Stimulated activated CD4-positive, alpha-beta T cell treated with anti-CD3 and anti-CD28 coated beads, Interleukin-12 subunit alpha, Interleukin-12 subunit beta, amount 100 ng/mL, for 24 hours (primary cell): ENCODE measurements around the gene MEGF11.

ENCODE experiments used
- DNase-seq, 2 experiments: peaks; one replicate each; pipeline ENCODE4 v3.0.0-alpha.2; 2020; ENCODE audit warnings: low read depth in 2 of 2

MEGF11 gene

GRCh38 chr15:66239514-66239913 lies 14.0 kb downstream of the MEGF11 start:
- no peak for DNase-seq

GRCh38 chr15:66238318-66238717 lies 15.2 kb downstream of the MEGF11 start:
- DNase-seq: no peak

GRCh38 chr15:66237513-66238235 lies 15.9 kb downstream of the MEGF11 start:
- no peak for DNase-seq

GRCh38 chr15:66236806-66237375 lies 16.7 kb downstream of the MEGF11 start:
- no peak for DNase-seq

GRCh38 chr15:66235866-66236265 lies 17.7 kb downstream of the MEGF11 start:
- DNase-seq: no peak

- DNase-seq: no peak
Observed at GRCh38 chr15:66234798-66235197, 18.8 kb downstream of the MEGF11 start.

GRCh38 chr15:66233487-66234415 lies 19.8 kb downstream of the MEGF11 start:
- no peak for DNase-seq

- DNase-seq: no peak
Observed at GRCh38 chr15:66232267-66232625, 21.3 kb downstream of the MEGF11 start.

GRCh38 chr15:66231394-66232266 lies 21.9 kb downstream of the MEGF11 start:
- no peak for DNase-seq

GRCh38 chr15:66229790-66230465 lies 23.6 kb downstream of the MEGF11 start:
- DNase-seq: no peak

GRCh38 chr15:66228807-66229735 lies 24.5 kb downstream of the MEGF11 start:
- DNase-seq: no peak

GRCh38 chr15:66226736-66227135 lies 26.8 kb downstream of the MEGF11 start:
- DNase-seq: no peak

- no peak for DNase-seq
Observed at GRCh38 chr15:66225656-66226274, 27.8 kb downstream of the MEGF11 start.

GRCh38 chr15:66224946-66225345 lies 28.6 kb downstream of the MEGF11 start:
- no peak for DNase-seq

GRCh38 chr15:66222273-66223198 lies 31.0 kb downstream of the MEGF11 start:
- no peak for DNase-seq

- DNase-seq: no peak
Observed at GRCh38 chr15:66221126-66221525, 32.4 kb downstream of the MEGF11 start.

- DNase-seq: no peak
Observed at GRCh38 chr15:66220601-66221000, 32.9 kb downstream of the MEGF11 start.

GRCh38 chr15:66219339-66219738 lies 34.2 kb downstream of the MEGF11 start:
- no peak for DNase-seq
